ENCODE data around the gene DUSP11. TPM values are rescaled to one million over a fixed set of nuclear protein-coding genes. Genes with fewer than 3 reads are reported as not detected.
"Not testable (repeated sequence)": the region's sequence is repeated elsewhere in the genome, so short reads cannot be mapped to it uniquely, and the experiment has no call there.

The DUSP11 gene
- polyA plus RNA-seq, 3 donors = 27.4 to 36.9 (median 36.4) TPM

- DNase-seq (ENCODE audit: extremely low read depth in 1 of 11, low read depth in 9 of 11, low spot score in 4 of 11) = peak; percentile 93 to 96 (median 95)
Observed at GRCh38 chr2:73736855-73737779, 42.8 kb downstream of the DUSP11 start, which contains the start of gene TPRKB. Gene TPRKB, minus strand, starts transcription at chr2:73737345. Its CDS starts 2,776 bp downstream, at chr2:73734569.

GRCh38 chr2:73736378-73736777 lies 43.5 kb downstream of the DUSP11 start:
- DNase-seq (ENCODE audit: extremely low read depth in 1 of 11, low read depth in 9 of 11, low spot score in 4 of 11) = no peak

- no peak for DNase-seq (ENCODE audit: extremely low read depth in 1 of 11, low read depth in 9 of 11, low spot score in 4 of 11)
Observed at GRCh38 chr2:73730810-73731209, 49.1 kb downstream of the DUSP11 start.

GRCh38 chr2:73728711-73729110 lies 51.2 kb downstream of the DUSP11 start:
- no peak for DNase-seq (ENCODE audit: extremely low read depth in 1 of 11, low read depth in 9 of 11, low spot score in 4 of 11)

- DNase-seq (ENCODE audit: extremely low read depth in 1 of 11, low read depth in 9 of 11, low spot score in 4 of 11) = no peak
Observed at GRCh38 chr2:73728043-73728442, 51.9 kb downstream of the DUSP11 start.

- not testable (repeated sequence) for DNase-seq (ENCODE audit: extremely low read depth in 1 of 11, low read depth in 9 of 11, low spot score in 4 of 11)
Observed at GRCh38 chr2:73726657-73727056, 53.2 kb downstream of the DUSP11 start.

GRCh38 chr2:73718851-73719621 lies 60.9 kb downstream of the DUSP11 start:
- no peak for DNase-seq (ENCODE audit: extremely low read depth in 1 of 11, low read depth in 9 of 11, low spot score in 4 of 11)

- DNase-seq (ENCODE audit: extremely low read depth in 1 of 11, low read depth in 9 of 11, low spot score in 4 of 11) = no peak
Observed at GRCh38 chr2:73718421-73718820, 61.5 kb downstream of the DUSP11 start.

GRCh38 chr2:73717695-73718094 lies 62.2 kb downstream of the DUSP11 start:
- not testable (repeated sequence) for DNase-seq (ENCODE audit: extremely low read depth in 1 of 11, low read depth in 9 of 11, low spot score in 4 of 11)

GRCh38 chr2:73717251-73717606 lies 62.7 kb downstream of the DUSP11 start:
- DNase-seq (ENCODE audit: extremely low read depth in 1 of 11, low read depth in 9 of 11, low spot score in 4 of 11) = no peak

GRCh38 chr2:73716543-73717250 lies 63.2 kb downstream of the DUSP11 start:
- DNase-seq (ENCODE audit: extremely low read depth in 1 of 11, low read depth in 9 of 11, low spot score in 4 of 11) = peak in 1 of 11 donors; percentile 15

GRCh38 chr2:73714091-73714490 lies 65.8 kb downstream of the DUSP11 start:
- no peak for DNase-seq (ENCODE audit: extremely low read depth in 1 of 11, low read depth in 9 of 11, low spot score in 4 of 11)

Other genes with a start within 250 kb of the DUSP11 start
- 10 to 100 TPM; 22.6 to 32.0 (median 28.2) TPM for gene NAT8, start 137.7 kb downstream of the DUSP11 start, polyA plus RNA-seq (ENCODE audit: insufficient read length in 3 of 3)
- gene TPRKB, start 42.8 kb downstream of the DUSP11 start, polyA plus RNA-seq (ENCODE audit: insufficient read length in 3 of 3) = 10 to 100 TPM; 64.6 to 84.2 (median 75.5) TPM
- not detected for gene C2orf78, start 4.1 kb upstream of the DUSP11 start, polyA plus RNA-seq (ENCODE audit: insufficient read length in 3 of 3)
- 10 to 100 TPM; 57.6 to 67.5 (median 58.6) TPM for gene STAMBP, start 48.9 kb upstream of the DUSP11 start, polyA plus RNA-seq (ENCODE audit: insufficient read length in 3 of 3)
- under 1 TPM; 0.50 to 0.89 (median 0.51) TPM for gene ACTG2, start 112.9 kb upstream of the DUSP11 start, polyA plus RNA-seq (ENCODE audit: insufficient read length in 3 of 3)
- gene DGUOK, start 146.8 kb upstream of the DUSP11 start, polyA plus RNA-seq (ENCODE audit: insufficient read length in 3 of 3) = 10 to 100 TPM; 63.0 to 64.3 (median 63.7) TPM
- 10 to 100 TPM; 22.4 to 24.8 (median 24.8) TPM for gene TET3, start 204.8 kb upstream of the DUSP11 start, polyA plus RNA-seq (ENCODE audit: insufficient read length in 3 of 3)